ENCODE data around the gene RELT.

GRCh38 chr11:73404506-73405145 is 28.4 kb downstream of the RELT start:
- no peak for TF ChIP-seq CTCF (IDR thresholded peaks at IDR 0.05)
- no peak for TF ChIP-seq EZH2 (IDR thresholded peaks at IDR 0.05; ENCODE audit: borderline replicate concordance, insufficient read depth, low read depth, low read length, poor library complexity, severe bottlenecking)
